Measurements from ENCODE around the gene DNAJC12.

GRCh38 chr10:67775279-67775678 lies 62.7 kb downstream of the DNAJC12 start:
- TF ChIP-seq EP300 (IDR thresholded peaks at IDR 0.05; ENCODE audit: borderline replicate concordance in 1 of 2, low read depth in 1 of 2, low read length in 1 of 2) = no peak
- TF ChIP-seq CHD2 (IDR thresholded peaks at IDR 0.05; ENCODE audit: low read length, partially characterized antibody) = no peak
- no peak for TF ChIP-seq RXRA (IDR thresholded peaks at IDR 0.05; ENCODE audit: borderline replicate concordance, low read depth)
- no peak for TF ChIP-seq POLR2AphosphoS5 (IDR thresholded peaks at IDR 0.05; ENCODE audit: low read depth, low read length)
- TF ChIP-seq SIN3A (IDR thresholded peaks at IDR 0.05; ENCODE audit: borderline replicate concordance, low read depth, low read length) = no peak
- no peak for TF ChIP-seq ELF1 (IDR thresholded peaks at IDR 0.05)
- no peak for TF ChIP-seq MXI1 (IDR thresholded peaks at IDR 0.05; ENCODE audit: low read depth, low read length)
- no peak for TF ChIP-seq CTCF (IDR thresholded peaks at IDR 0.05)
- no peak for TF ChIP-seq TCF12 (IDR thresholded peaks at IDR 0.05)
- TF ChIP-seq FOXM1 (IDR thresholded peaks at IDR 0.05; ENCODE audit: low read depth) = no peak
